Kasumi-1 (cell line): ENCODE results near the gene RFC5.
"Not testable (repeated sequence)": the region's sequence is repeated elsewhere in the genome, so short reads cannot be mapped to it uniquely, and the experiment has no call there.

Experiments used
- DNase-seq, 2 experiments: peaks; one replicate each; lab custom pipeline; 2025; lab: John Stamatoyannopoulos, UW

The RFC5 gene

GRCh38 chr12:118052324-118053070 is 36.0 kb downstream of the RFC5 start:
- no peak for DNase-seq

- no peak for DNase-seq
Measured at GRCh38 chr12:118053071-118053985, 36.8 kb downstream of the RFC5 start.

- DNase-seq, result peak; percentile 86 to 91
Measured at GRCh38 chr12:118055144-118055557, 38.6 kb downstream of the RFC5 start.

GRCh38 chr12:118055865-118056773 is 39.6 kb downstream of the RFC5 start:
- DNase-seq, result no peak

- no peak for DNase-seq
Measured at GRCh38 chr12:118058227-118058626, 41.7 kb downstream of the RFC5 start.

- no peak for DNase-seq
Measured at GRCh38 chr12:118058881-118059280, 42.4 kb downstream of the RFC5 start.

GRCh38 chr12:118059341-118060191 is 43.1 kb downstream of the RFC5 start:
- DNase-seq, result no peak

- no peak for DNase-seq
Measured at GRCh38 chr12:118060301-118061010, 44.0 kb downstream of the RFC5 start.

GRCh38 chr12:118061011-118061872 is 44.7 kb downstream of the RFC5 start, which contains the start of gene WSB2:
WSB2 (minus strand) TSS chr12:118061179; CDS start chr12:118061048, 131 bp downstream.
- peak; percentile 43 to 53 for DNase-seq

GRCh38 chr12:118061873-118062843 is 45.7 kb downstream of the RFC5 start:
- DNase-seq, result peak; percentile 60 to 67

GRCh38 chr12:118063576-118064391 is 47.3 kb downstream of the RFC5 start:
- peak; percentile 6 to 14 for DNase-seq

GRCh38 chr12:118064608-118065007 is 48.1 kb downstream of the RFC5 start:
- DNase-seq, result peak; percentile 40 to 53

- DNase-seq, result peak; percentile 10 to 23
Measured at GRCh38 chr12:118065380-118065779, 48.9 kb downstream of the RFC5 start.

GRCh38 chr12:118068445-118068844 is 51.9 kb downstream of the RFC5 start:
- no peak for DNase-seq

GRCh38 chr12:118070650-118071049 is 54.1 kb downstream of the RFC5 start:
- DNase-seq, result no peak

- no peak for DNase-seq
Measured at GRCh38 chr12:118073768-118074167, 57.3 kb downstream of the RFC5 start.

- DNase-seq, result not testable (repeated sequence)
Measured at GRCh38 chr12:118081521-118081920, 65.0 kb downstream of the RFC5 start.
